PC-9 (cell line): ENCODE results near the gene LAMC2. TPM values are rescaled to one million over a fixed set of nuclear protein-coding genes. Genes with fewer than 3 reads are reported as not detected.

Experiments
- Bru-seq: library from RNA; stranded (reverse); fragments of 400-500 nt; gene quantifications from one replicate; lab custom pipeline; 2021; lab: Mats Ljungman, UMichigan
- BruChase-seq, 2 experiments: library from RNA; stranded (reverse); fragments of 400-500 nt; gene quantifications; one replicate each; lab custom pipeline; 2021; lab: Mats Ljungman, UMichigan
- BruUV-seq: library from RNA; stranded (reverse); fragments of 400-500 nt; replicated peaks from 2 replicates; lab custom pipeline; 2021; lab: Mats Ljungman, UMichigan
- CTCF ChIA-PET: fragments of 300-600 bp; sonication (Branson Sonifier 250); formaldehyde crosslinking; loops from one replicate; lab custom pipeline; 2022; ENCODE audit warnings: antibody characterized with exemption; lab: Charles Lee
- POLR2A ChIA-PET: fragments of 300-600 bp; sonication (Branson Sonifier 250); formaldehyde crosslinking; loops from one replicate; lab custom pipeline; 2022; ENCODE audit warnings: antibody characterized with exemption; ENCODE audit not compliant: unreplicated experiment; lab: Charles Lee
- DNase-seq, 2 experiments: peaks; one replicate each; pipeline versions ENCODE4 v3.0.0 to v3.0.0-alpha.2; 2015 to 2022; ENCODE audit warnings: mixed read lengths in 1 of 2
- H2AFZ ChIP-seq: fragments of 200-600 bp; sonication (generic); 2 replicates; pipeline ENCODE4 v1.8.1; 2017; ENCODE audit warnings: antibody characterized with exemption
- H3F3A ChIP-seq: fragments of 200-600 bp; sonication (generic); 2 replicates; pipeline ENCODE4 v1.8.1; 2017; ENCODE audit warnings: antibody characterized with exemption, mild to moderate bottlenecking, low read depth; ENCODE audit not compliant: insufficient read depth
- H3K27ac ChIP-seq: fragments of 200-600 bp; sonication (generic); 2 replicates; pipeline ENCODE4 v1.6.1; 2016; ENCODE audit warnings: mixed run types
- H3K27me3 ChIP-seq: fragments of 200-600 bp; sonication (generic); 2 replicates; pipeline ENCODE4 v1.6.1; 2016; ENCODE audit warnings: low read depth, mixed run types; ENCODE audit not compliant: insufficient read depth
- H3K36me3 ChIP-seq: fragments of 200-600 bp; sonication (generic); 2 replicates; pipeline ENCODE4 v1.6.1; 2016; ENCODE audit warnings: low read depth, mixed run types
- H3K4me1 ChIP-seq: fragments of 200-600 bp; sonication (generic); replicated peaks from 2 replicates; pipeline ENCODE4 v1.6.1; 2016; ENCODE audit warnings: mixed run types; ENCODE audit not compliant: insufficient read depth
- H3K4me2 ChIP-seq: fragments of 200-600 bp; sonication (generic); 2 replicates; pipeline ENCODE4 v1.6.1; 2017; ENCODE audit warnings: mixed run types
- H3K4me3 ChIP-seq: fragments of 200-600 bp; sonication (generic); 2 replicates; pipeline ENCODE4 v1.6.1; 2016; ENCODE audit warnings: mixed run types
- H3K79me2 ChIP-seq: fragments of 200-600 bp; sonication (generic); 2 replicates; pipeline ENCODE4 v1.6.1; 2017; ENCODE audit warnings: low read depth, mixed run types
- H3K9me2 ChIP-seq: fragments of 200-600 bp; sonication (generic); 2 replicates; pipeline ENCODE4 v1.8.1; 2017; ENCODE audit warnings: mild to moderate bottlenecking; ENCODE audit not compliant: insufficient read depth
- H3K9me3 ChIP-seq: fragments of 200-600 bp; sonication (generic); 2 replicates; pipeline ENCODE4 v1.8.1; 2016; ENCODE audit warnings: low read depth; ENCODE audit not compliant: insufficient read depth
- H4K20me1 ChIP-seq: fragments of 200-600 bp; sonication (generic); 2 replicates; pipeline ENCODE4 v1.8.1; 2017; ENCODE audit not compliant: insufficient read depth
- EZH2 ChIP-seq: fragments of 200-600 bp; sonication (generic); IDR thresholded peaks from 2 replicates; pipeline ENCODE4 v1.8.0; 2017; ENCODE audit warnings: antibody characterized with exemption, low read depth
- intact Hi-C: fragments of 100-400 bp; cut with micrococcal nuclease; formaldehyde crosslinking; loops from one replicate; pipeline ENCODE4 v1.10.0; 2022; ENCODE audit not compliant: unreplicated experiment
- long read RNA-seq: library from polyadenylated mRNA; stranded (forward); transcript quantifications from one replicate; pipeline ENCODE4 v2.0.0, GENCODE V29; 2022
- total RNA-seq: library from RNA; stranded (reverse); gene quantifications from 2 replicates; pipeline ENCODE4 v1.2.3, GENCODE V29; 2021
- TF ChIP-seq, protein P1 (sequence below): fragments of 200-600 bp; sonication (generic); conservative IDR thresholded peaks from 2 replicates; pipeline ENCODE4 v1.6.1; 2017; ENCODE audit warnings: mixed run types, antibody characterized with exemption, mild to moderate bottlenecking, moderate library complexity

LAMC2 gene
- 105 and 109 TPM in 2 replicates for total RNA-seq
- Bru-seq, nascent RNA: percentile 88 among the genes with signal in this experiment
- percentile 83 among the genes with signal in this experiment for BruChase-seq, experiment 1, labeled RNA remaining after a 2-hour chase
- BruChase-seq, experiment 2, labeled RNA remaining after a 6-hour chase: percentile 87 among the genes with signal in this experiment
- long read RNA-seq, full-length matches to known transcripts: 114 of 202 reads
- long read RNA-seq, partial matches to known transcripts: 38 of 202 reads
- long read RNA-seq, other reads (novel, unspliced or antisense): 50 of 202 reads

DNA sequence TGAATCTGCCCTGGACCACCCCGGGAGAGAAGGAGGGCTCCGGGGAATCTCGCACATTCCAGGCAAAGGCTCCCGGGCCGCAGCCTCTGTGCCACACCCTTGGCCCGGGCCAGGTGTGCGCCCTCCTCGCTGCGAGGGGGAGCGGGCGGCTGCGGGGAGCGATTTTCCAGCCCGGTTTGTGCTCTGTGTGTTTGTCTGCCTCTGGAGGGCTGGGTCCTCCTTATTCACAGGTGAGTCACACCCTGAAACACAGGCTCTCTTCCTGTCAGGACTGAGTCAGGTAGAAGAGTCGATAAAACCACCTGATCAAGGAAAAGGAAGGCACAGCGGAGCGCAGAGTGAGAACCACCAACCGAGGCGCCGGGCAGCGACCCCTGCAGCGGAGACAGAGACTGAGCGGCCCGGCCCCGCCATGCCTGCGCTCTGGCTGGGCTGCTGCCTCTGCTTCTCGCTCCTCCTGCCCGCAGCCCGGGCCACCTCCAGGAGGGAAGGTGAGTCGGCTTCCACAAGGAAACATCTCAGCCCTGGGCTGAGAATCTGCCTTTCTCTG is at the start of gene LAMC2:
Gene LAMC2, plus strand, starts transcription at position 324 of the 550 bp plus-strand sequence. Its CDS starts 89 bp downstream, at position 413.
- Histone ChIP-seq H3F3A (peaks cover 27% of the 10 kb centered on the region), H3K9me3 (no peaks in the 10 kb centered on the region), H2AFZ (peak within 1 kb of the TSS; percentile 80), H3K27me3 (no peaks in the 10 kb centered on the region), H3K9me2 (no peaks in the 10 kb centered on the region), H3K4me2 (peak within 1 kb of the TSS; percentile 83), H3K27ac (peak within 1 kb of the TSS; percentile 85), H3K36me3 (no peaks in the 10 kb centered on the region), H4K20me1 (no peaks in the 10 kb centered on the region), H3K79me2 (peaks cover 46% of the 10 kb centered on the region), H3K4me1 (peaks cover 42% of the 10 kb centered on the region), H3K4me3 (peak within 1 kb of the TSS; percentile 75)
- peak; percentile 89 to 98 for DNase-seq
- no TSS peak for BruUV-seq
- no peak for TF ChIP-seq EZH2
- TF ChIP-seq, protein P1, sequence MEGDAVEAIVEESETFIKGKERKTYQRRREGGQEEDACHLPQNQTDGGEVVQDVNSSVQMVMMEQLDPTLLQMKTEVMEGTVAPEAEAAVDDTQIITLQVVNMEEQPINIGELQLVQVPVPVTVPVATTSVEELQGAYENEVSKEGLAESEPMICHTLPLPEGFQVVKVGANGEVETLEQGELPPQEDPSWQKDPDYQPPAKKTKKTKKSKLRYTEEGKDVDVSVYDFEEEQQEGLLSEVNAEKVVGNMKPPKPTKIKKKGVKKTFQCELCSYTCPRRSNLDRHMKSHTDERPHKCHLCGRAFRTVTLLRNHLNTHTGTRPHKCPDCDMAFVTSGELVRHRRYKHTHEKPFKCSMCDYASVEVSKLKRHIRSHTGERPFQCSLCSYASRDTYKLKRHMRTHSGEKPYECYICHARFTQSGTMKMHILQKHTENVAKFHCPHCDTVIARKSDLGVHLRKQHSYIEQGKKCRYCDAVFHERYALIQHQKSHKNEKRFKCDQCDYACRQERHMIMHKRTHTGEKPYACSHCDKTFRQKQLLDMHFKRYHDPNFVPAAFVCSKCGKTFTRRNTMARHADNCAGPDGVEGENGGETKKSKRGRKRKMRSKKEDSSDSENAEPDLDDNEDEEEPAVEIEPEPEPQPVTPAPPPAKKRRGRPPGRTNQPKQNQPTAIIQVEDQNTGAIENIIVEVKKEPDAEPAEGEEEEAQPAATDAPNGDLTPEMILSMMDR: peak; percentile 63
- CTCF ChIA-PET: interaction anchor here (0.9 kb wide), 1 partner anchor 164 kb away, joined by 3 read pairs; no protein-coding TSS in a partner anchor
- intact Hi-C loops: loop anchor here (1.0 to 2.0 kb wide), 5 partner anchors 26 to 224 kb away; no protein-coding TSS in a partner anchor
- POLR2A ChIA-PET: interaction anchor here (0.5 to 0.6 kb wide), 2 partner anchors 37 to 195 kb away, joined by 3 to 4 read pairs; no protein-coding TSS in a partner anchor

DNA sequence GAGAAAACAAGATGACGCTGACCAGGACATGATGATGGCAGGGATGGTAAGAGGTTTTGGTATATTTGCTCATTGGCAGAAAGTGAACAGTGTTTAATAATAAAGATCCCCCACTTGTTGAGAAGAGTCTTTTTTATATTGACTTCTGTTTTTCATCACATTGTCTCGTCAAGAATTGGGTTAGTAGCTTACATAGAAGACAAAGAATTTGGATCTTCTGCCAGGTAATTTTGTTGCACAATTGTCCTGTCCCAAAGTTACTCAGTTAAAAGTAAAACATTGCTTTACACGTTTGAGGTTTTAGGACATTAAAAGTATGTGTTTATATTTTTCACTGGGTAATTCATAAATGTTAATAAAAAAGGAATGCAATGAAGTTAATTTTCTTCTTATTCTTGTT is 48.3 kb upstream of the LAMC2 start:
- Histone ChIP-seq H3K27me3 (no peaks in the 10 kb centered on the region), H3K4me2 (no peak overlapping the region), H3K36me3 (peaks cover 41% of the 10 kb centered on the region; the same call in 1 of the 2 replicates), H4K20me1 (no peaks in the 10 kb centered on the region), H3K9me2 (no peaks in the 10 kb centered on the region), H3K27ac (no peak overlapping the region), H3K79me2 (no peaks in the 10 kb centered on the region), H2AFZ (no peak overlapping the region), H3K9me3 (no peaks in the 10 kb centered on the region), H3K4me1 (peaks cover 24% of the 10 kb centered on the region), H3F3A (peaks cover 17% of the 10 kb centered on the region; the same call in 1 of the 2 replicates), H3K4me3 (no peak overlapping the region)
- intact Hi-C loops: loop anchor here (2.0 to 10.0 kb wide), 2 partner anchors 49 to 263 kb away; partner anchors contain the start of gene LAMC2
- no peak for TF ChIP-seq EZH2
- TF ChIP-seq, protein P1: no peak
- POLR2A ChIA-PET: no interaction called here
- no TSS peak for BruUV-seq
- no peak for DNase-seq
- CTCF ChIA-PET: no interaction called here

DNA sequence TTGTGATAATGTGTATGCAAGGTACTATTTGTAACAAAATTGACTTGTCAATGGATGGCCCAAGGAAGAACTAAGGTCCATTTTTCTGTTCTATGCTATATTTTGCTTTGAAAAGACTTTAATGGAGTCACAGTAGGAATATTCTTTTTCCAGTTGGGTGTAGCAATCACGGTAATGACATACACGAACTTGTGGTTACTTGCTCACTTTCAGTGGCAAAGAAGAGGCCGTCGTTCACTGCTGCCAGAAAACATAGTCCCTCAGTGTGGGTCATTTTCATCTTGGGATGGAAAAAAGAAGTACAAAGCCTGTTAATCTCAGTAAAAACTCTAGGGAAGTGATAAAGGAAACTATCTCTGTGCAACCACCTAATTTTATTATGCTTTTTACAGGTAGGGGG is 47.8 kb upstream of the LAMC2 start:
- no peak for DNase-seq
- Histone ChIP-seq H3K36me3 (peaks cover 43% of the 10 kb centered on the region; the same call in 1 of the 2 replicates), H3K27ac (peak overlapping the region; percentile 72), H4K20me1 (no peaks in the 10 kb centered on the region), H2AFZ (no peak overlapping the region), H3K27me3 (no peaks in the 10 kb centered on the region), H3K9me3 (no peaks in the 10 kb centered on the region), H3K4me1 (peaks cover 24% of the 10 kb centered on the region), H3F3A (peaks cover 17% of the 10 kb centered on the region; the same call in 1 of the 2 replicates), H3K79me2 (no peaks in the 10 kb centered on the region), H3K4me3 (no peak overlapping the region), H3K9me2 (no peaks in the 10 kb centered on the region), H3K4me2 (no peak overlapping the region)
- intact Hi-C loops: loop anchor here (2.0 to 10.0 kb wide), 2 partner anchors 48 to 264 kb away; partner anchors contain the start of gene LAMC2
- CTCF ChIA-PET: no interaction called here
- TF ChIP-seq, protein P1: no peak
- TF ChIP-seq EZH2: no peak
- BruUV-seq: no TSS peak
- POLR2A ChIA-PET: no interaction called here
